ENCODE measurements around the gene CXCL6.

CXCL6 gene

GRCh38 chr4:73850261-73850970, 13.9 kb downstream of the CXCL6 start:
- TF ChIP-seq, protein P1, sequence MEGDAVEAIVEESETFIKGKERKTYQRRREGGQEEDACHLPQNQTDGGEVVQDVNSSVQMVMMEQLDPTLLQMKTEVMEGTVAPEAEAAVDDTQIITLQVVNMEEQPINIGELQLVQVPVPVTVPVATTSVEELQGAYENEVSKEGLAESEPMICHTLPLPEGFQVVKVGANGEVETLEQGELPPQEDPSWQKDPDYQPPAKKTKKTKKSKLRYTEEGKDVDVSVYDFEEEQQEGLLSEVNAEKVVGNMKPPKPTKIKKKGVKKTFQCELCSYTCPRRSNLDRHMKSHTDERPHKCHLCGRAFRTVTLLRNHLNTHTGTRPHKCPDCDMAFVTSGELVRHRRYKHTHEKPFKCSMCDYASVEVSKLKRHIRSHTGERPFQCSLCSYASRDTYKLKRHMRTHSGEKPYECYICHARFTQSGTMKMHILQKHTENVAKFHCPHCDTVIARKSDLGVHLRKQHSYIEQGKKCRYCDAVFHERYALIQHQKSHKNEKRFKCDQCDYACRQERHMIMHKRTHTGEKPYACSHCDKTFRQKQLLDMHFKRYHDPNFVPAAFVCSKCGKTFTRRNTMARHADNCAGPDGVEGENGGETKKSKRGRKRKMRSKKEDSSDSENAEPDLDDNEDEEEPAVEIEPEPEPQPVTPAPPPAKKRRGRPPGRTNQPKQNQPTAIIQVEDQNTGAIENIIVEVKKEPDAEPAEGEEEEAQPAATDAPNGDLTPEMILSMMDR (IDR thresholded peaks at IDR 0.05; ENCODE audit: extremely low read depth, missing control alignments), result no peak
- DNase-seq (ENCODE audit: low spot score), result no peak

GRCh38 chr4:73851293-73851692, 14.8 kb downstream of the CXCL6 start:
- TF ChIP-seq, protein P1 (IDR thresholded peaks at IDR 0.05; ENCODE audit: extremely low read depth, missing control alignments), result no peak
- DNase-seq (ENCODE audit: low spot score), result no peak

DNA sequence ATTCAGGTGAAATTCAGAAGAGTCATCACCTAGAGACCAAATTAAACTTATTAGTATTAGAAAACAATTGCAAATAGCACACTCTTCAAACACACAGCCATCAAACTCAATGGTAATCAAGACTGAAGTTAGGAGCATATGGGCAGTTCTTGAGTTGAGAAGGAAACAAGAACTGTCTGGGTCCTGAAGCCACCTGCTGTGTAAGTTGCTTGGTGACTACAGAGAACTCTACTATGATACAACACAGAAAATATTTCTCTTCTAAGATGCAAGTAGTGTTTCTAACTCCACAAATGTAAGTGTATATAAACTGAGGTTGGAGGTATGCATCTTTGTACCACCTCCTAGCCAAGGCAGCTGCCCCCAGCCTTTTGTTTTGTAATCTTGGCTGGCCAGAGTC, 16.3 kb downstream of the CXCL6 start:
- no peak for DNase-seq (ENCODE audit: low spot score)
- TF ChIP-seq, protein P1 (IDR thresholded peaks at IDR 0.05; ENCODE audit: extremely low read depth, missing control alignments), result no peak

DNA sequence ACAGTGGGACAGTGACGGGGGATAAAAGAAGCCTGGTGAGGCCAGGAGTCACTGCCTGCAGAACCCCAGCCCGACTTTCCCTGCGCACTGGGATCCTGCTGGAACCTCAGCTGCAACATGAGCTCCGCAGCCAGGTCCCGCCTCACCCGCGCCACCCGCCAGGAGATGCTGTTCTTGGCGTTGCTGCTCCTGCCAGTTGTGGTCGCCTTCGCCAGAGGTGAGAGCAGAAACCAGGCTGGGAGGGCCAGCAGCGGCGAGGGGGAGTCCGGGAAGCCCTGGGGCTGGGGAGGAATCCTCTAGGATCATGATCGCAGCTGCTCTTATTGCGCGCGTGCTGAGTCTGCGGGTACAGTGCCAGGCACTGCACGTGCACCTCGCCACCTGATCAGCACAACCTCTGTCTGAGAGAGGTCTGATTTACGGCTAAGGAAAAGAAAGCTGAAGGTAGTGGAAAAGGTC, 16.8 kb downstream of the CXCL6 start, which contains the start of gene PF4V1:
TSS of gene PF4V1 (plus strand) at position 51 of the 459 bp plus-strand sequence. CDS start at position 118, 67 bp downstream.
- no peak for DNase-seq (ENCODE audit: low spot score)
- TF ChIP-seq, protein P1 (IDR thresholded peaks at IDR 0.05; ENCODE audit: extremely low read depth, missing control alignments), result no peak

- TF ChIP-seq, protein P1 (IDR thresholded peaks at IDR 0.05; ENCODE audit: extremely low read depth, missing control alignments), result no peak
- DNase-seq (ENCODE audit: low spot score), result no peak
Measured at GRCh38 chr4:73853718-73854473, 17.4 kb downstream of the CXCL6 start.

DNA sequence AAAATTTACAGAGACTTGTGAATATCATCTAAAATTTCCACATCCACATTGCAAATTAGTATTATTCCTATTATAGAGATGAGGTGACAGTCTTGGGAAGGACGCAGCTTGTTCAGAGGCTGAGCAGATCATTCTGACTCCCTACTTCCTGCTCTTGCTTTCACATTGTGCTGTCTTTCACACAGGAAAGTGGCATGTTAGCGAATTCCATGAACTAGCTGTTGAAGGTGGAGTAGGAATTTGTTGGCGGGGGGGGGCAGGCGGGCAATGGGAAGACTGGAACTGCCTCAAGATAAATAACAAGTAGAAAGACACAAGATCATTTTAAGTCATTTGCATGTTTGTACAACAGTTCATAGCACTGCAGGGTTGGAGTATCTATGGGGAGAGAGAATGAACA, 18.9 kb downstream of the CXCL6 start:
- DNase-seq (ENCODE audit: low spot score), result no peak
- TF ChIP-seq, protein P1 (IDR thresholded peaks at IDR 0.05; ENCODE audit: extremely low read depth, missing control alignments), result no peak

DNA sequence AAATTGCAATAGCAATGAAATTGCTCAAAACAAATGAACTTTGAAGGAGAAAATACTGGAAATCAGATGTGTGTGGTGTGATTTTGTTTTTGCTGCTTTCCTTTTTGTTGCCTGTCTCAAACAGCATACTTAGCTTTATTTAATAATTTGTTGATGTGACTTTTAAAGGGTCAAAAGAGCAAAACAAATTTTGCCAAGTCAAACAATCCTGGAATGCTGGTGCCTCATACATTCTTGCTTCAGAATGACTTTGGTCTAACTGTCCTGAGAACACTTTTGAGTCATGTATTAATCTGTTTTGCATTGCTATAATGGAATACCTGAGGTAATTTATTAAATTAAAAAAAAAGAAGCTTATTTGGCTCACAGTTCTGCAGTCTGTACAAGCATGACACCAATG, 20.0 kb downstream of the CXCL6 start:
- no peak for DNase-seq (ENCODE audit: low spot score)
- TF ChIP-seq, protein P1 (IDR thresholded peaks at IDR 0.05; ENCODE audit: extremely low read depth, missing control alignments), result no peak

Data from GM20000 (cell line).